HEK293 (cell line): ENCODE data around the gene CSGALNACT2.
A peak's percentile ranks its signal among the peaks of the same experiment; 100 is the strongest.

Experiments used
- CTCF ChIA-PET: fragments of 350-600 bp; formaldehyde crosslinking; extraction: SDS; loops from one replicate; lab custom pipeline; 2021; ENCODE audit warnings: antibody characterized with exemption; lab: Yijun Ruan, JAX
- POLR2A ChIA-PET: fragments of 300-600 bp; formaldehyde crosslinking; extraction: SDS; loops from one replicate; lab custom pipeline; 2020; ENCODE audit warnings: antibody characterized with exemption, inconsistent platforms; lab: Yijun Ruan, JAX
- H3K27ac ChIP-seq: fragments of 200-500 bp; sonication (Bioruptor generic); 2 replicates; pipeline ENCODE4 v1.5.1; 2014; ENCODE audit warnings: low read depth, low read length, control low read depth, inconsistent platforms; ENCODE audit errors: extremely low read depth
- H3K36me3 ChIP-seq, 2 experiments: fragments of 200-500 bp in 1 of 2; sonication (Bioruptor generic) in 1 of 2; 1 replicate in 1 of 2; 2 replicates in 1 of 2; pipeline ENCODE4 v1.5.1; 2014 to 2017; ENCODE audit warnings: inconsistent platforms in 2 of 2, low read length in 2 of 2; ENCODE audit not compliant: control insufficient read depth in 2 of 2, insufficient read depth in 1 of 2
- H3K4me1 ChIP-seq: fragments of 200-500 bp; sonication (Bioruptor generic); 2 replicates; pipeline ENCODE4 v1.5.1; 2014; ENCODE audit warnings: mild to moderate bottlenecking, low read length, inconsistent platforms; ENCODE audit not compliant: control insufficient read depth, insufficient read depth
- H3K4me3 ChIP-seq: 2 replicates; pipeline ENCODE4 v1.5.1; 2011; ENCODE audit warnings: low read depth, mild to moderate bottlenecking, control low read depth, low read length, moderate library complexity
- H3K9me3 ChIP-seq: fragments of 200-500 bp; sonication (Bioruptor generic); 2 replicates; pipeline ENCODE4 v1.5.1; 2014; ENCODE audit warnings: low read depth, low read length, inconsistent platforms; ENCODE audit not compliant: control insufficient read depth, insufficient read depth
- GLIS1 ChIP-seq: fragments of 450-650 bp; formaldehyde crosslinking; IDR thresholded peaks from 2 replicates; pipeline ENCODE4 v1.5.1; 2016; ENCODE audit warnings: missing biosample characterization, missing genetic modification characterization
- KLF10 ChIP-seq: fragments of 450-650 bp; IDR thresholded peaks from 2 replicates; pipeline ENCODE4 v1.5.1; 2018; ENCODE audit warnings: missing biosample characterization, mild to moderate bottlenecking, missing genetic modification characterization
- REPIN1 ChIP-seq: fragments of 450-650 bp; formaldehyde crosslinking; IDR thresholded peaks from 2 replicates; pipeline ENCODE4 v1.5.1; 2017; ENCODE audit warnings: missing biosample characterization, missing genetic modification characterization, low read depth
- ZBTB10 ChIP-seq: fragments of 450-650 bp; formaldehyde crosslinking; IDR thresholded peaks from 2 replicates; pipeline ENCODE4 v1.5.1; 2016; ENCODE audit warnings: missing biosample characterization, missing genetic modification characterization
- ZBTB21 ChIP-seq: fragments of 450-650 bp; formaldehyde crosslinking; IDR thresholded peaks from 2 replicates; pipeline ENCODE4 v1.5.1; 2017; ENCODE audit warnings: missing biosample characterization, missing genetic modification characterization
- ZIC2 ChIP-seq: fragments of 450-650 bp; formaldehyde crosslinking; IDR thresholded peaks from 2 replicates; pipeline ENCODE4 v1.5.1; 2016; ENCODE audit warnings: missing biosample characterization, missing genetic modification characterization
- ZNF404 ChIP-seq: fragments of 450-650 bp; formaldehyde crosslinking; IDR thresholded peaks from 2 replicates; pipeline ENCODE4 v1.5.1; 2017; ENCODE audit warnings: missing biosample characterization, missing genetic modification characterization
- ZNF510 ChIP-seq: fragments of 450-650 bp; formaldehyde crosslinking; IDR thresholded peaks from 2 replicates; pipeline ENCODE4 v1.5.1; 2018; ENCODE audit warnings: mild to moderate bottlenecking, missing genetic modification characterization, missing biosample characterization; ENCODE audit not compliant: insufficient replicate concordance
- ZNF529 ChIP-seq: fragments of 450-650 bp; formaldehyde crosslinking; IDR thresholded peaks from 2 replicates; pipeline ENCODE4 v1.5.1; 2017; ENCODE audit warnings: missing genetic modification characterization, missing biosample characterization; ENCODE audit not compliant: insufficient replicate concordance
- ZNF626 ChIP-seq: fragments of 450-650 bp; sonication (Bioruptor Pico); formaldehyde crosslinking; IDR thresholded peaks from 2 replicates; pipeline ENCODE4 v1.5.1; 2018; ENCODE audit warnings: missing biosample characterization, missing genetic modification characterization, inconsistent platforms
- ZNF639 ChIP-seq: fragments of 450-650 bp; formaldehyde crosslinking; IDR thresholded peaks from 2 replicates; pipeline ENCODE4 v1.5.1; 2016; ENCODE audit warnings: missing biosample characterization, missing genetic modification characterization
- ZNF701 ChIP-seq: fragments of 450-650 bp; formaldehyde crosslinking; IDR thresholded peaks from 2 replicates; pipeline ENCODE4 v1.5.1; 2016; ENCODE audit warnings: missing biosample characterization, missing genetic modification characterization
- TF ChIP-seq, protein P1 (sequence below): sonication (generic); formaldehyde crosslinking; IDR thresholded peaks from 2 replicates; pipeline ENCODE4 v1.8.1; 2022; ENCODE audit warnings: mild to moderate bottlenecking, moderate library complexity, missing genetic modification reagents

Gene CSGALNACT2

GRCh38 chr10:43106256-43107091 lies 31.8 kb upstream of the CSGALNACT2 start:
- POLR2A ChIA-PET: no interaction called here
- Histone ChIP-seq H3K27ac (no peak overlapping the region), H3K36me3 (no peaks in the 10 kb centered on the region), H3K4me3 (no peak overlapping the region), H3K9me3 (no peaks in the 10 kb centered on the region), H3K4me1 (no peaks in the 10 kb centered on the region)
- TF ChIP-seq ZIC2 (tag by site-specific recombination) (peak; percentile 52), REPIN1 (no peak)
- CTCF ChIA-PET: interaction anchor here (0.6 to 1.2 kb wide), 3 partner anchors 112 to 242 kb away, joined by 4 to 8 read pairs (median 6); no protein-coding TSS in a partner anchor

DNA sequence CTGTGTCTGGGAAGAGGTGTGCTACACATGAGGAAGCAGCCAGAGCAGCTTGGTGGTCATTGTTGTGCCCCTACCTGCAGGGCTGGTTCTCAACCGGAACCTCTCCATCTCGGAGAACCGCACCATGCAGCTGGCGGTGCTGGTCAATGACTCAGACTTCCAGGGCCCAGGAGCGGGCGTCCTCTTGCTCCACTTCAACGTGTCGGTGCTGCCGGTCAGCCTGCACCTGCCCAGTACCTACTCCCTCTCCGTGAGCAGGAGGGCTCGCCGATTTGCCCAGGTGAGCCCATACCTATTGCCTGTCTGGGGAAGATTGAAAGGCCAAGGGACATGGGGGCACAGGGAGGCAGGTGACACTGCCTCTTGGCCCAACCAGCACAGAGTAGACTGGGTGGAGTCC lies 29.3 kb upstream of the CSGALNACT2 start:
- no peaks in the 10 kb centered on the region for H3K36me3 ChIP-seq
- POLR2A ChIA-PET: no interaction called here
- H3K9me3 ChIP-seq: no peaks in the 10 kb centered on the region
- H3K27ac ChIP-seq: no peak overlapping the region
- no peaks in the 10 kb centered on the region for H3K4me1 ChIP-seq
- TF ChIP-seq ZNF529 (tag by site-specific recombination) (no peak), ZNF701 (no peak)
- TF ChIP-seq, all 188 proteins: peak for 0
- no peak overlapping the region for H3K4me3 ChIP-seq
- CTCF ChIA-PET: no interaction called here

DNA sequence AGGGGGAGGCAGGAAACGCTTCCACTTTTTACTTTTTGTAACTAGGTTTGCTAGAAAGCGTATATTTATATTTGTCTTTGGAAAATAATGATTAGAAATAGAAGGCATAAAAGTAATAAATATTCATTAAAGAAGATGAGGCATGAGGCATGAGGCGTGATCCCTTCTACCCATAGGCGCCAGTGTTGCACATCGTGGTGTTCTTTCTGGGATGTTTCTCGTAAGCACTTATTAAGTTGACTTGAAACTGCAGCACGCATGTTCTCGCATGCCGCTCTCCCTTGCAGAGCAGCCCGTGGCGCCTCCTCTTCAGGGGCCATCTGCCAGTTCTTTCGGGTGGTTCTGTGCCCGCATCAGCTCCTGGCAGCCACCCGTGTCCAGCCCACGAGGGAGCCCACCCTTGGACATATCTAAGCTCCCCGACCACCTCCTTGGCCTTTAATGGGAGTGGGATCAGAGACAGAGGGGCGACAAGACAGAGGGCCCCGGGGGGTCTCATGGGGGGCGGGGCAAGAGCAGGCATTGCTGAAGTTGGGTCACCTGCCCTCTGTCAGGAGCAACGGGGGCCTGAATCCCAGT lies 28.5 kb upstream of the CSGALNACT2 start:
- TF ChIP-seq ZNF510 (tag by site-specific recombination): no peak
- no peak for TF ChIP-seq ZNF404 (tag by site-specific recombination)
- TF ChIP-seq KLF10 (tag by site-specific recombination): no peak
- TF ChIP-seq ZBTB10 (tag by site-specific recombination): no peak
- TF ChIP-seq ZBTB21 (tag by site-specific recombination): no peak
- TF ChIP-seq ZNF626 (tag by site-specific recombination): no peak
- no peak for TF ChIP-seq ZNF639
- no peak for TF ChIP-seq GLIS1 (tag by site-specific recombination)
- TF ChIP-seq, protein P1, sequence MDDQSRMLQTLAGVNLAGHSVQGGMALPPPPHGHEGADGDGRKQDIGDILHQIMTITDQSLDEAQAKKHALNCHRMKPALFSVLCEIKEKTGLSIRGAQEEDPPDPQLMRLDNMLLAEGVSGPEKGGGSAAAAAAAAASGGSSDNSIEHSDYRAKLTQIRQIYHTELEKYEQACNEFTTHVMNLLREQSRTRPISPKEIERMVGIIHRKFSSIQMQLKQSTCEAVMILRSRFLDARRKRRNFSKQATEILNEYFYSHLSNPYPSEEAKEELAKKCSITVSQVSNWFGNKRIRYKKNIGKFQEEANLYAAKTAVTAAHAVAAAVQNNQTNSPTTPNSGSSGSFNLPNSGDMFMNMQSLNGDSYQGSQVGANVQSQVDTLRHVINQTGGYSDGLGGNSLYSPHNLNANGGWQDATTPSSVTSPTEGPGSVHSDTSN (CRISPR knock-in tag): no peak
- Histone ChIP-seq H3K4me1 (no peaks in the 10 kb centered on the region), H3K4me3 (no peak overlapping the region), H3K27ac (no peak overlapping the region), H3K36me3 (no peaks in the 10 kb centered on the region), H3K9me3 (no peaks in the 10 kb centered on the region)
- POLR2A ChIA-PET: no interaction called here
- CTCF ChIA-PET: no interaction called here
